DMS 273 treated with DMSO at 0.1 percent for 48 hours (cell line): ENCODE data around the gene NSG2.

ENCODE experiments used
- DNase-seq: peaks from one replicate; lab custom pipeline; 2025; lab: John Stamatoyannopoulos, UW

NSG2 gene

DNA sequence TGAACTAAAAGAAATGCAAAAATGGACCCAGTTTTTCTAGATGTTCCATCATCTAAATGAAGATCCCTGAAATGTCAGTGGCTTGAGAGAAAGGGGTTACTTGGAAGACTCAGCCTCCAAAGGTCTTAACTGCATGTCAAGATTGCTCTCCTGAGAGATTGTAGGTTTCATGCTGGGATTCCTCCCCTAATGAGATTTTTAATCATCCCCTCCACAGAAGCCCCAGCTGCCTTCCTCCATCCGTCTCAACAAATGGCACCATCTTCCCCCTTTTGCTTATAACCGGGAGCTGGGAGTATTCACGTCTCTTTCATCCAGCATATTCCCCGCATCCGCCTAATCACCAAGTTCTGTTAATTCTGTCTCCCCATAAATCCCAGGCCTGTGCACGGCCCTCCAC lies 104.5 kb downstream of the NSG2 start:
- DNase-seq, result no peak

DNA sequence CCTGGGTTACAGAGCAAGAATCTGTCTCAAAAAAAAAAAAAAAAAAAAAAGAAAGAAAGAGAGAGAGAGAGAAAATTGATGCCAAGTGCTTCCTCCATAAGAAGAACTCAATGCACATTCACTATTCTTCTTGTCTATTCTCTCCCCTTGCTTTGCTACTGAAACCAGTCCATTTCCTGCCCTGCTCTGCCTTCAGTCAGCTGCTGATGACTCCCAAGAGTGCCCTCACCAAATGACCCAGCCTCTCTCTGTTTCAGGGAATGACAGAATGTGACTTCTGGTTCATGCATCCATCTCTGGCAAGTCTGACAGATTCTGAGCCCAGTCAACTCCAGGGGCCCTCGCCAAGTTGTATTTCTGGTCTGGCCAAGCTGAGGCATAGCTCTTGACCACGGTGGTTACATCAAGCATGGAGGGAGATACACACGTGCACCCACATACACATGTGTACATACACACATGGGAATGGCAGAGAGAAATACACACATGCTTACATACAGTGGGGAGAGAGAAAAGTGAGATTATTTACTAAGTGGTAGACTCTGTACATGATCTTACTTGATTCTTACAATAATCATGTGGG lies 106.2 kb downstream of the NSG2 start:
- DNase-seq, result no peak

DNA sequence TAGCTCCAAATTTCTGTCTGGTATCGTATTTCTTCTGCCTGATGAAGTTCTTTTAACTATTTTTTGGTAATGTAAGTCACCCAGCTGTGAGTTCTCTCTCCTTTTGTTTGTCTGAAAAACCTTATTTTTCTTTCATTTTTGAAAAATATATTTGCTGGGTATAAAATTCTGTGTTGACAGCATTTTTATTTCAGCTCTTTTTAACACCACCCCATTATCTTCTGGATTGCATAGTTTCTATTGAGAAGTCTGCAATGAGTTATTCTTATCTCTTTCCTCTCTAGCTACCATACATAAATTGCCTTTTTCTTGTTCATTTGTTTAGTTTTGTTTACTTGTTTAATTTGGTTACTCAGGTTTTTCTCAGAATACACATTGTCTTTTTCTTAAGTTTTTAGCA lies 109.1 kb downstream of the NSG2 start:
- DNase-seq, result no peak

DNA sequence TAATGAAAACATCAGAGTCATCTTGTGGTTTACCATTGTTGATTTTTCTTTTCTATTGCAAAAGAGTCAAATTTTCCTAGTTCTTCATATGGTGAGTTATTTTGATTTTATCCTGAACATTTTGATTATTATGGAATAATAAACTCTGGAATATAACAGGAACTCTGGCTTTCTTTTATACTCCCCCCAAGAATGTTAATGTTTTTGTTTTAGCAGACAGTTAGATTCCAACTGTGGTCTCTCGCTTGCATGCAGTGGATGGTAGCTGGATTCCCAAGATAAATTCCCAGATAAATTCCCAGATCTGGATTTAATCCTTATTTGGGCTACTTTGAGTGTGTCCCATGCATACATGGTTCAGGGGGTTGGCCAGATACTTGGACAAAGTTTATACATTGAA lies 109.8 kb downstream of the NSG2 start:
- no peak for DNase-seq

DNA sequence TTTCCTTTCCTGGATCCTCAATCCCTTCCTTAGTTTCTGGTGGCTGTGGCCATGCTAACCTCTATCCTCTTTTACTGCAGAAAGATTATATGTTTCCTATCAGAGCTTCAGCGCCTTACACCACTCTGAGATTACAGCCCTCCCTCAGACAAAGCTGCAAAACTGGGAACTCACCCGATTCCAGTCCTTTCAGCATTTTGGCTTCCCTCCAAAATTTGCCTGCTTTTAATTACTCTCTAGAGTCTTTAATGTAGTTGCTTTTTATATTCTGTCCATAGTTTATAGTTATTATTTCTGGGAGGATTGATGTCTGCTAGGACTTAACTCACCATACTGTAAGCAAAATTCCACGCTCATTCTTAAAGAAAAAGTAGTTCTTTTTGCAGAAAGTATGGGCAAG lies 110.2 kb downstream of the NSG2 start:
- no peak for DNase-seq

DNA sequence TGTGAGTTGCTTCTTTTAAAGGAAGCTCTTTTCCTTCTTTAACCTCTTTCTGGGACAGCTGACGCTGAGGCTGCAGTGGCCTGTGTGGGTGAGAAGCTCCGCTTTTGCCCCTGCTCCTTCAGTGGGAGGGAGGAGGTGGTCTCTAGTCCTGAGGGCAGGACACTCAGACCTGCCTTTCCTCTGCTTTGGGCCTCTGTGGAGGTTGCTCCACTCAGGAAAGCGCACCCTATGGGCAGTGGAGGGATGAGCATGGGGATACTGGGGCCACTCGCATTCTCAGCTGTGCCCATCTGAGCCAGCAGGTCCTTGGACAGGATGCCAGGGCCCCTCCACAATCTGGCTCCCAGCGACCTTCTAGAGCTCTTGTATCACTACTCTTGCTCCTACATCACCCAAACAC lies 111.5 kb downstream of the NSG2 start:
- no peak for DNase-seq
